Suprapubic skin (tissue), 3 donors: Measurements from ENCODE around the gene SGMS2.

Source experiments
- POLR2AphosphoS5 ChIP-seq, 3 donors: sonication (generic); formaldehyde crosslinking; IDR thresholded peaks; one replicate each; pipeline ENCODE4 v1.6.1; 2017; ENCODE audit warnings: antibody characterized with exemption in 3 of 3
- TF ChIP-seq, protein P1 (sequence below), 2 donors: fragments of 200-600 bp in 1 of 2; fragments of 450-650 bp in 1 of 2; sonication (generic) in 1 of 2; IDR thresholded peaks; one replicate each; pipeline ENCODE4 v1.5.1; 2016 to 2019; ENCODE audit warnings: antibody characterized with exemption in 2 of 2, mild to moderate bottlenecking in 1 of 2, moderate library complexity in 1 of 2

DNA sequence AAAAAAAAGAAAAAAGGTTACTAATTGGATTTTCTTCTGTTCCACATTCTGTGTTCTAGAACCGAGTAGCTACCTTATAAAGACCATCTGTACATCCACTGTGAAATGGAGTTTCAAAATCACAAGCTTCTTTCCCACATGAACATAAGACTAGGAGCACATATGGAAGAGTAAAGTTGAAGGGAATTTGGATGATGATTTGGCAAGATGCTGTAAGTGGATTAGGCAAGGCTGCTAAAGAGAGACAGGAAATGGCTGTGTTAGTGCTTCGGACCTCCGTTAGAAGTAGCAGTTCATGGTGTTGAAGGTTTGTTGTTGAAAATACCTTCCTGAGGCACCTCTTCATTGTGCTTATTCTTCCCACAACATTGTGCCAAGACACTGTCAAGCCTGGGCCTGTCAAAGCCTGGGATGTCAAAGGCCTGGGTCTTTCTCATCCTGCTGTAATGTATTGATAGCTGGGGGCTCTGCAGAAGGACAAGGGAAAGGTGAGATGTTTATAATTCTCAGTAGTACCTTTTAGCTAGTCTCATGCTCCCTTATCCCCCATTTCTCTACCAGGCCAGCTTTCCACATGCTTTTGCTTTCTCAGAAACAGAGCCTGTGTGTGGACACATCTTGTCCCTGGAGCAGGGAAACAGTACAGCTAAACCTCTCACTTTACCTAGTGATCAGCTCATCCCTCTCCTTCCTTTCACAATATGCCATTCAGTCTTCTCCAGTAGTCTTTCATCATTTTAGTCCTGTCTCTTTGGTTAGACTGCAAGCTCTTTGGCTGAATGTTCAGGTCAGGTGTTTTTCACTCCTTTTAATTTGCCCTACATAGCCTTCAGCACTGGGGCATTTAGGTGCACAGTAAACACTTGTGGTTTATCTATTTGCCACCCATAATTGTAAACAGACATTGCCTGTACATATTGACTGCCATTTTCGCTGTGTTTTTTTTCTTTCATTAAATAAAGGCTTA, 68.7 kb downstream of the SGMS2 start:
- TF ChIP-seq, protein P1, sequence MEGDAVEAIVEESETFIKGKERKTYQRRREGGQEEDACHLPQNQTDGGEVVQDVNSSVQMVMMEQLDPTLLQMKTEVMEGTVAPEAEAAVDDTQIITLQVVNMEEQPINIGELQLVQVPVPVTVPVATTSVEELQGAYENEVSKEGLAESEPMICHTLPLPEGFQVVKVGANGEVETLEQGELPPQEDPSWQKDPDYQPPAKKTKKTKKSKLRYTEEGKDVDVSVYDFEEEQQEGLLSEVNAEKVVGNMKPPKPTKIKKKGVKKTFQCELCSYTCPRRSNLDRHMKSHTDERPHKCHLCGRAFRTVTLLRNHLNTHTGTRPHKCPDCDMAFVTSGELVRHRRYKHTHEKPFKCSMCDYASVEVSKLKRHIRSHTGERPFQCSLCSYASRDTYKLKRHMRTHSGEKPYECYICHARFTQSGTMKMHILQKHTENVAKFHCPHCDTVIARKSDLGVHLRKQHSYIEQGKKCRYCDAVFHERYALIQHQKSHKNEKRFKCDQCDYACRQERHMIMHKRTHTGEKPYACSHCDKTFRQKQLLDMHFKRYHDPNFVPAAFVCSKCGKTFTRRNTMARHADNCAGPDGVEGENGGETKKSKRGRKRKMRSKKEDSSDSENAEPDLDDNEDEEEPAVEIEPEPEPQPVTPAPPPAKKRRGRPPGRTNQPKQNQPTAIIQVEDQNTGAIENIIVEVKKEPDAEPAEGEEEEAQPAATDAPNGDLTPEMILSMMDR (IDR thresholded peaks at IDR 0.05), result no peak
- TF ChIP-seq POLR2AphosphoS5 (IDR thresholded peaks at IDR 0.05), result no peak
